T follicular helper cell (primary cell): ENCODE results near the gene UNC119.
"Not testable (repeated sequence)": the region's sequence is repeated elsewhere in the genome, so short reads cannot be mapped to it uniquely, and the experiment has no call there.

Source experiments
- DNase-seq: peaks from one replicate; pipeline ENCODE4 v3.0.0-alpha.2; 2020; ENCODE audit warnings: low read depth
- total RNA-seq, 2 experiments: gene quantifications; one replicate each; lab custom pipeline; 2026; lab: John Stamatoyannopoulos, UW

The UNC119 gene
- total RNA-seq, result 25.6 to 52.7 reads per million in 2 experiments

DNA sequence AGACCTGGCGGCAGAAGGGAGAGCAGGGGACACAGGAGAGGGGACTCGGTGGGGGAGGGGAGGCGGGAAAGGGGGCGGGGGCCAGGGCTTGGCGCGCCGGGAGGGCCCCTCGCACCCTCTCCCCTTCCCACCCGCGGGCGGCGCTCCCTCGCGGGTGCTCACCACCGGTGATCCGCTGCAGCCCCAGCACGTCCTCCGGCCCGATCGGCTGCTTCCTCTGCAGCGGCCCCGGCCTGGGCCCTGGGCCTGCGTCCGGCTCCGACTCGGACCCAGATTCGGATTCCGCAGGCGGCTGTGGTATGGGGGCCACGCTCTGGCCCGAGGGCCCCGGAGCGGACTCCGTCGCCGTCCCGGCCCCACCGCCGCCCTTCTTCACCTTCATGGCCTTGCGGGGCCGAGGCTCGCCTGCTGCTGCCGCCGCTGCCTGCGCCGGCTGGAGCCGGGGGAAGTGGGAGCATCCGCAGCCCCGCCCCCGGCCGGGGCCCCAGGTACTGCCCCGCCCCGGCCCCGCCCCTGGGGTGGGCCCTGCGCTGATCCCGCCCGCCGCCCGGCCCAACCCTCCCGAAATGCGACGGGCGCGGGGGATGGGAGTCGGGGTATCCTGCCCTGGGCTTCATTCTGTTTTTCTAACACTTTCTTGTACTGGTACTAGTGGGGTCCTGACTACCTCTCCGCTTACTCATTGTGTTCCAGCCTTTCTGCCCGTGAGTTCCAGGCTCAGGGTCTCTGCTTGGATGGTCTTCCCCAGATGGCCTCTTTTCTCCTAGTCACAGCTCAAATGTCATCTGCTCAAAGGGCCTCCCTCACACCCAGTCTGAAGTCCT is at the start of gene UNC119:
Gene UNC119 (minus strand): TSS at position 449 of the 824 bp plus-strand sequence. CDS start 67 bp downstream, at position 382.
- DNase-seq, result peak; percentile 73

DNA sequence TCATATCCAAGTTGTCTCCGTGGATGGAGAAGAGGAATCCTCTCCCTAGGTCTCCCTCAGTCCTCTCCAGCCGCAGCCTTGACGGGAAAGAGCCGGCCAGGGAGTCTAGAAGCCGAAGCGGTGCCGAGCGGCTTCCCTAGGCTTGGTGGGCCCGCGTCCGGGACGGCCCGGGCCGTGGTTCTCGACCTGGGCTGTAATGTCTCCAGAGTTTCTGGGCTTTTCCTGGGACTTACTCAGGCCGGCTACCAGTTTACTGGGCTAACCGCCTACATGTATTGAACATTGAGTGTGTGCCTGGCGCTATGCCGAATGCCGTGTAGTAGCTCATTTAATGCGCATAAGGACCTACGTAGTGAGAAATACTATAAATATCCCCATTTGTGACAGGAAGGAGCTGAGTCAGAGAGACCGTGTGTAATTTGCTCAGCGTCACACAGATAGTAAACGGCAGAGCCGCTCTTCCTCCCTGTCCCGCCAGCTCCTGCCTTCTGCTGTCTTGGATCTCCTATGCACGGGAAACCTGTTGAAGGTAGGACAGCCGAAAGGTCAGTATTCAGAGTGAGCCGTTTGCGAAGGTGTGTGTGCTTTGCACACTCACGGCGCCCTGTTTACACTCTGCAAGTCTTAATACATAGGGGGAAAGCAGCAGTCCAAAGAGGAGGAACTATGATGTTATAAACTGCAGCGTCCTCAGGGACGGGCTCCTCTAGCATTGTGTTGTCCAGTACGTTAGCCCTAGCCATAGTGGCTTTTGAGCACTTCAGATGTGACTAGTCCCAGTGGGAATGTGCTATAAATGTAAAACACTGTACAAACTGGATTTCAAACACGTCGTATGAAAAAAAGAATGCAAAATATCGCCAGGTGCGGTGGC is 47.1 kb upstream of the UNC119 start:
- DNase-seq, result peak; percentile 54

DNA sequence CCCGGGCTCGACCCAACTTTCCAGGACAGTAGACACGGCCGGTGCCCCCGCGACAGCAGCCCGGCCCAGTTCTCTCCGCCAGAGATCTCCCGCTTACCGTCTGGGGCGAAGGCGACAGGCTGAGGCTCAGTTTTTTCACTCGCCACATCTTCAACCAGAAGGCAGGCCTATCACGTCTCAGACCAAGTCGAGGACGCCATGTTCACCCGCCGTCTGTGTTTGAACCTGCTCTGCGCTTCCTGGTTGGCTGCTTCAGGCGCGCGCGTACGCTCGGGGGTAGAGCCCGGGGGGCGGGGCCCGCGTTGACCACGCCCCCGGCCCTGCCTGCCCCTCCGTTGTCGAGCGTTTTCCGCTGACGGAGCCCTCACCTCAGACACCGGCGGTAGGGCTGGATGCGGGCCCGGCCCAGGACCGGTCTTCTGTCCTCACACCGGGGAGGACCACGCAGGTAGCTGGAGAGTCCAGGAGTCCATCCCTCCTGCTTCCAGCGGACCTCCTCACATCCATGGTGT is 46.4 kb upstream of the UNC119 start, which contains the start of gene SPAG5:
Gene SPAG5 (minus strand): TSS at position 227 of the 512 bp plus-strand sequence. CDS start 79 bp downstream, at position 148.
- DNase-seq, result peak; percentile 93

DNA sequence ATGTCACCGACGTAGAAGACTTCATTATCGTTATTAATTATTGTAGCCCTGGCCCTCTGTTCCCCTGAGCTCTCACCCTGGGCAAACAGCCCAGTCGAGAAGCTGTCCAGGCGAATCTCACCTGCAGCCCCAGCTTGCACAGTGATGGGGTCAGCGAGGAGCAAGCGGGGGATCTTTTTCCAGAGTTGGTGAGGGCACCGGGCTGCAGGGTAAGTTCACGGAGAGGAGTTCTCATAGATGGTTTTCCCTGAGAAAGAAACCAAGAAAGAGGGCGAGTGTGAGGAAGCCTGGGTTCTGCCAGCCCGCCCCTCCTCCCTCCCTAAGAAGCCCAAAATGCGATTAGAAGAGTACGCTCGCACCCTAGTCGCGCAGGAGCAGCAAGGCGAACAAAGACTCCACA is 46.0 kb upstream of the UNC119 start:
- no peak for DNase-seq

DNA sequence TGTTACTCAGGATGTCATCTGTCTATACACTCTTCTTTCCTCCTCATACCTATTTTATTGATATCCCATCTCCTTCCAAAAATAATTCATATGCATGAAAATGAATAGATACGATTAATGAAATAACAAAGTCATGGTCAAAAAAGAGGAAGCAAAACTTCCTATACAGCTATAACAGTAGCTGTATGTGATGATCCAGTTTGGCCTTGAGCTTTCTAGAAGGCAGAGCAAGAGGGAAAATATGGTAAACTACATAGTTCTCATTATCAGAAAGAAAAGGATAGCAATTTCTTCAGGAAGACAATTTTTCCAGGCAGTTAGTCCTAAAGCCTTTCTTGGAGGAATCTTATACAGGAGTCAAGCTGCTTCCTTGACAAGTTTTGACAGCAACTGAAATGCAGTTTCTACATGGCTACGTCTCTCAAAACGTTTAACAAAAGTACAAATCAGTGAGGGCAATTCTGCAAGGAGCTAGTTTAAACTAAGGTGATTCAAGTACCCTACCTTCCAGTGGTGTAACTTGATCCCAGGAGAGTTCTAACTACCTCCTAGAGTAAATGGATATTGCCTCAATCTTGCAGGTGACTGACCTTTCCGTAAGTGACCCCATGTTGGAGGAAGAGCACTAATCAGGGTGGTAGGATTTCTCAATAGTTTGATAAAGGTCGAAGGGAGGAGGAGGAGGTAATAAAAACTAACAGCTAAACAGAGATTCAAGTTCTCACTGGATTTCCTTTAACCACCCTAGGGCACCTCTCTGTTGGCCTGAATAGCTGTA is 45.4 kb upstream of the UNC119 start:
- no peak for DNase-seq

DNA sequence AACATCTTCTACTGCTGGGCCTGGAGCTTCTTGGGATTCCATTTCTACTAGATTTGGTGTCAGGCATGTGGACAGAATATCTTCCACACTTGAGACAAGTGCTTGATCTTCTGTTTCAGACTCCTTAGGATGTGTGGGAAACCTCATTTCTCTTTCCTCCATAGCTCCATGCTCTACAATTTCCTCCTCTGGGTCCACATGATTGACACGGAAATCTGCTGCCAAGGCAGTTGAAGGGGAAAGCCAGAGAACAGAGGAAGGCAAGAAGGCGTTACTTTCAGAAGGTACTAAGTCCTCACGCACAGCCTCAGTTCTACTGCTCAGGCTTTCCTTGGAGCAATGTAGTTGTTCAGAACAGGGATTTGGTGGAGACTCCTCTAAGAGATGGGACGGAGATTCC is 39.8 kb upstream of the UNC119 start:
- DNase-seq, result no peak

DNA sequence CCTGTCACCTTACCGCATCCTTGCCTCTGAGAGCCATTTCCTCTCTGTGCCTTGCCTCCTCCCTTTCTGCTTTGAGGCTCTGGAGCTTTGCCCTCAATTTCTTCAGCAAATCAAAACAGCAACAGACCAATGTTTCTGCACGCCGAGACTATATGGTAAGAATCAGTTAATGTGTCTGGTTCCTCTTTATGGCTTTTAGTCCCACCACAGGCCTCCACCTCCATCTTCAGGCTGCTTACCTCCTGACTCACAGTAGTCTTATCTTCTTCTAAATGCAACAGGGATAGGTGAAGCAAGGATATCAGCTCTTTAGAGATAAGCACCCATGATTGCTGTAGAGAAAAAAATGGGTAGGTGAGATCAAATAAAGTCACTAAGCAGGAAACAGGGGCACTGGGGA is 33.4 kb upstream of the UNC119 start:
- no peak for DNase-seq

DNA sequence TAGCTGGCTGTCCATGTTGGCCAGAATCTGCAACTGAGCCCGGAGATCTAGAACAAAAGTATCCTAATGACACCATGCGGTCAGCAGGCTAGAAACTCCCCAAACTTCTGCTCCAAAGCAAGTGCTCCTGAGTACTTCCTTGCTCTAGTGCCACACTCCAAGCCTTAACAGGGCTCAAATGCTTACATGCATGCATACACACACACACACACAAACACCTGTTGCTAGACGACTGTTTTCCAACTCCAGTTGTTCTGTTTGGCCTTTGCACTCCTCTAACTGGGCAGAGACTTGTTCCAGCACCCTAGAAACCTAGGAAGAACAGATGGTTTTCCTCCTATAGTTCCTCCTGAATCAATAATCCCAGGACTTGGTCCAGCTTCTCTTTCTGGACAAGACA is 32.0 kb upstream of the UNC119 start:
- no peak for DNase-seq

DNA sequence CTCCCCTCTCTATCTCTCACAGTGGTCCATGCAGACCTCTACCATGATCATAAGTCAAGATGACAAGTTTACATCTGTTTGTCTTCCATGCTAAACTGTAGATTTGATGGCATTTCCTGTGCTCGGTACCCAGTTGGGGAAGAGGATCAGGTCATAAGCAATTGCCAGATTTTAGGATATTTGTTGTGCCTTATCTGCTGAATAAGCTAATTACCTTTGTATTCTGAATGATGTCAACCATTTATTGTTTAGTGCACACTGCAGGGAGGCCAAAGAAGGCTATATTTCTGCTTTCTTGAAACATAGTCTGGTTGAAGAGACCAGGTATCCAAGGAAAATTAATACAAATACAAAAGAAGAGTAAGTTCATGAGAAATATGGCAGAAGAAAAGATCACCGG is 30.1 kb upstream of the UNC119 start:
- no peak for DNase-seq

DNA sequence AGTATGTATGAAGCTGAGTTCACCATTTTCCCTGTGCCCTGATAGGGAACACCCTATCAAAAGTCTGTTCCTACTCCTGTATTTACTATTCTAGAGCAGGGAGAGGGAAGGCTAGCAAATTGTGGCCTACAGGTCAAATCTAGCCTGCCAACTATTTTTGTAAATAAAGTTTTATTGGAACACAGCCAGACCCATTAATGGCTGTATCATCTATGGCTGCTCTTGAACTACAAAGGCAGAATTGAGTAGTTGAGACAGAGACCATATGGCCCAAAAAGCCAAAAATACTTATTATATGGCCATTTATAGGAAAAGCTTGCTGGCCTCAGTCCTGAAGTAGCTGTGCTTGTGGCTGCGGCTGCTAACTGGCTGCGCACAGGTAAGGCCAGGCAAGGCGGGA is 28.5 kb upstream of the UNC119 start:
- no peak for DNase-seq

DNA sequence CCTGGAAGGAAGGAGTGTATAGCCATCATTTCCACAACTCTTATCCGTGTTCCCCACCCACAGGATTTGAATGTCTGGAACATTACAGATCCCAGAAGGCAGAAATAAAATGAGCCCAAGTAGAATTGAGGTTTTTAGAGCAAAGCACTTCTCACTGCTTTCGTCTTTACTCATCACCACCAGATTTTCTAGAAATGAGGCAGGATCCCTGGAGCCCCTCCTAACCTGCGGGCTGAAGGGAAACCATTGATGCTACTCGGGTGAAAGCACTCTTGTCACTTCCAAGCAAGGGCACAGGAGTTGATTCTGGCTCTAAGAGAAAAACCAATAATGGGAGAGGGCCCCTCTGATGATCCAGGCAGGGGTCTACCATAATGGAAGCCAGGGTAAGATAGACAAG is 27.1 kb upstream of the UNC119 start:
- no peak for DNase-seq

DNA sequence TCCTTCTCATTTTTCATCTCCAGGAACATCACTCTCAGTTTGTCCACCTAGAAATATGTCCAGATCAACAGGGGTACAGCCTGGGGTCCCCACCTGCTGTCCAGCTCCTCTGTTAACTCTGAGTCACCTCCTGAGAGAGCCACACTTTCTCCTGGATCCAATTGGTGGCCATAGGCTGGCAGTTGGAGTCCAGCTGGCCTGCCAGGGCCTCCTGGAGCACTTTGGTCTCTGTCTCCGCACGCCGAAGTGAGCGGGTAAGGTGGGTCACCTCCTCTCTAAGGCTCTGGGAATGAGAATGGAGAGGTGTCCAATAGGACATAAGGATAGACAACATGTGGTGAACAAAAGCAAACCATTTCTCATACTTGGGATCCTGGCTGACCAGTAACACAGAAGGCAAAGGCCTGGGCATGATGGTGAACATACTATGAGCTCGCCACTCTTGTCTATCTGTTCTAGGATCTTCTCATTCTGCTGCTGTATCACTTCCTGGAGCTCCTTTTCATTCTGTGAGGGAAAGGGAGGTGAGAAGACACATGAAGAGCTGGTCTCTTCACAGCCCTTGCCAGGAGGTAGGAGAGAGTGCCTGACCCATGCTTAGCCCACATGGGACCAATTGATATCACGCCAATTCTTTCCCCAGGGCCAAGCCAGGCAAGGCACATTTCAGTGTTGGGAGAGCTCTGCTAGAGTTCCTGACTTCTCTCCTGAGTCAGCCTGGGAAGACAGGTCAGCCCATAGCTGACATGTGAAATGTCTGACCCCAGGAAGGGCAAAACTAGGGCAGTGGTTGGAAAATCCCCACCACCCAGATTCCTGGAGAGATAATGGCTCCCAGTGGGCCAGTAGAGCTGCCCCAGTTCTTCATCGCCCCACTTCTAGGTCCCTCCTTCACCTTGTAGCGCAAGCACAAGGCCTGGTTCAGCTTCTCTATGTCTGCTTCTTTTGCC is 26.1 kb upstream of the UNC119 start:
- no peak for DNase-seq

DNA sequence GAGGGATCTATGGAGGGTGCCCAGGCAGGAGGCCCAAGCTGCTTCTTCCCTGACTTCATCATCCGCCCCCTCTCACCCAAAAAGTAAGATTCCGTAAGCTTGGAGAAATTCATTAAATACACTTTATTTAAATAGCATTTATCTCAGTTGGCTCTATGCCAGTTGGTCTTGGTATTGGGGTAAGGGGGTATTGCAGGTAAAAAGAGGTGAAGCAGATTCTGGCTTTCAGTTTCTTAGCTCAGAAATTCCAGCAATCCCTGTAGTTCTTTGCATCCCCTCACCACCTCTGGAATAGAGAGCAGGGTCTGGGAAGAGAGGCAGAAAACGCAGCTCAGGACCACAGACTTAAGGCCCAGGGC is 25.0 kb upstream of the UNC119 start:
- no peak for DNase-seq

DNA sequence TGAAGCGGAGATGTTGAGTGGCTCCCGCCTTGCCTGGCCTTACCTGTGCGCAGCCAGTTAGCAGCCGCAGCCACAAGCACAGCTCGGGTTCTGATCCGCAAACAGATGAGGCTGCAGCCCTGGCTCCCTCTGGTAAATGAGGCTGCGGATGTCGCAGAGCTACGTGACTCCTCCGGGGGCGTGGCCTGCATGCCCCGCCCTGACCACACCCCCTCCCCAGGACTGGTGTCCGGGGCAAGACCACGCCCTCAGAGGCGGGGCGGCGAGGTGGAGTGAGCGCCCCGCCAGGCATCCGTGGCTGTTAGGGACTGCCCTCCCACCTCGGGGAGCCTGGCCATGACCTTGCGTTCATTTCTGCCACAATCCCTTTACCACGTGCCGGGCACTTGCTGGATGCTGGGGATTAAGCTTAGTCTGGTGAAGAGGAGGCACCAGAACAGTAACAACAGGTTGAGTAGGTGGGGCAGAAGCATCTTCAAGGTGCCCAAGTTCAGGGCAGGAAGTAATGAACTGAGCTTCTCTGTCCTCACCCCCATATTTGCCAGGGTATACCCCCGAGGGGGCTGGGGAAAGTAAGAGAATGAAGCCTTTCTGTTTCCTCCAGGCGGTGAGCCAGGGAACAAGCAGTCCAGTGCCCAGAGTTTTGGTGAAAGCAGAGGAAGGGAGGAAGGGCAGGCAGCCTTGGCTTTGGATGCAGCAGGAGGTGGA is 24.5 kb upstream of the UNC119 start, which contains the start of gene ALDOC:
Gene ALDOC (minus strand): TSS at position 138 of the 708 bp plus-strand sequence. CDS start 1,363 bp downstream, outside the sequence.
- DNase-seq, result peak; percentile 98

DNA sequence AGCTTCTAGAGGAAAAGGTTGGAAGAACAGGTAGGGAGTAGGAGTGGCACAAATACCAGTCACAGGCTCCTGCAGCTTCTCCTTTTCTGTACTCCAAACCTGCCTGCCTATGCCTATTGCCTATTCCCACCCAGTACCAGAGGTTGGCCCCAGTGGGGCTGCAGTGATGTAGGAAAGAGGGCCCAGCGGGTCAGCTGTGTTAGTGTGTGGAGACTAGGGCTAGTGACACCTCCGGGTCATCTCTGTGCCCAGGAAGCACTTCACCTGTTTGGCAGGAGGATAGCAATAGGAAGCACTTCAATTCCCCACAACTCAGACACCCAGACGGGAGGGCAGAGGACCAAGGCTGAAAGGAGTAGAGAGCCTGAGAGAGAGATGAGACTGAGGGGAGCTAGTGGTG is 23.6 kb upstream of the UNC119 start:
- not testable (repeated sequence) for DNase-seq

DNA sequence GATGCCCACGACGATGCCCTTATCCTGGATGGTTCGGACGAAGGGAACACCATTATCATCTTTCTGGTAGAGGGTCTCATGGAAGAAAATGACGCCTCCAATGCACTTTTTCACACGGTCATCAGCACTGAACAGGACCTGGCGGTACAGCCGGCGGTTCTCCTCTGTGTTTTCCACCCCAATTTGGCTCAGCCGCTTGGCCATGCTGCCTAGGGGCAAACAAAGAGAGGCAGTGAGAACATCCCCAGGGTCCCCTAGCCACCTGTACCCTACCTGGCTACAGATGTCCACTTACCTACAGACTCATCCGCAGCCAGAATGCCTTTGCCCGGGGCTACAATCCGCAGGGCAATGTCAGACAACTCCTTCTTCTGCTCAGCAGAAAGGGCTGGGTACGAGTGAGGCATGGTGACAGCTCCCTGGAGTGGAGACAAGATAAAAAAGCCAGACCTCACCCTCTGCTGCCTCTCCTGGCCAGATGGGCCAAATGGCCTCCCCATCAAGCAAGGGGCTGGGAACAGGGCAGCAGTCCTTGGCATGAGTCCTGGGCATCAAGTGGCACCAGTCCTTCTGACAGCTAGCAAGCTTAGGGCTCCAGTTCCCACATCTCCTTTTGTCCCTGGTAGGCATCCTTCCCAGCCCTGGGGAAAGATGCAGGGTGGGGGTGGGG is 22.8 kb upstream of the UNC119 start:
- no peak for DNase-seq

DNA sequence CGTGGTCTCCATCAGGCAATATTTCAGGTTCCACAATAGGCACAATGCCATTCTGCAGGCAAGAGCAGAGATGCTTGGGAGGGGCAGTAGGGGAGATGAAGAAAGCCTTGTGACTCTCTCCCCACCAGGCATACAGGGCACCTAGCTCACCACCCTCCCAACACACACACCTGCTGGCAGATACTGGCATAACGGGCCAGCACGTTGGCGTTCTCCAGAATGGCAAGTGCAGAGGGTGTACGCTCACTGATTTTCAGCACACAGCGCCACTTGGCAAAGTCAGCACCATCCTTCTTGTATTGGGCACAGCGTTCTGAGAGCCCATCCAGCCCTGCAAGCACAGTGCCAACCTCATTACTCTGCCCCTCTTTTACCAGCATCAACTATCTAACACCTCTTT is 22.1 kb upstream of the UNC119 start:
- DNase-seq, result no peak

DNA sequence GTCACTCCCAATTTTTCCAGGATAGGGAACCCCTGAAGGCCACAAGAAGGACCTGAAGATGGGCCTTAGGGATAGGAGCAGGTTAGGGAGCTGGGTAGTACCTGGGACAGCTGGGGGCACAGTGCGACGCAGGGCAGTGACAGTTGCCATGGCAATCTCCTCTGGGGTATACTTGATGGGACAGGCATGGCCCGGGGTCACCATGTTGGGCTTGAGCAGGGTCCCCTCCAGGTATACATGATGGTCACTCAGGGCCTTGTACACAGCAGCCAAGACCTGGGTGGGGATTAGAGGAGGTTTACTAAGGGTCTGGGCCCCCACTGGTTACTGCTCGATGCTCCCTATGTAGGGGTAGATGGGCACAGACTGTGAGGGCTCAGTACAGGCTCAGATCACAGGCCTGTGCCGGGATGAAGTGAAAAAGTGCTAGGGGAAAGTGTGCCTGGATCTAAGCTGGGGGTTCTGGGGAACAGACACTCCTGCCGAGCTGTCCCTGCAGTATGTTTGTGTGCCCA is 21.6 kb upstream of the UNC119 start:
- DNase-seq, result no peak

DNA sequence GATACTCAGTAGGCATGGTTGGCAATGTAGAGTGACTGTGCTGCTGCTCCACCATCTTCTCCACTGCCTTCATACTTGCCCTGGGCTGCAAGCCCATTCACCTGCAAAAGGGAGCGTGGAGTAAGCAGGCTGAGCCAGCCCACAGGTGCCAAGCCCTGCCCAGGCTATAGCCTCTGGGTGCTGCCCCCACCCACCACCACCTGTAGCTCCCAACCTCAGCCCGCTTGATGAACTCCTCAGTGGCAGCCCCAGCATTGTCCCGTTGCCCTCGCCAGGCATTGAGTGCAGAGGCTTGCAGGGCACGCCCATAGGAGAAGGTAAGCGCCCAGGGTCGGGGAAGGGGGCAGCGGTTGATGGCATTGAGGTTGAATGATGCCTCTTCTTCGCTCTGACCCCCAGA is 21.1 kb upstream of the UNC119 start:
- DNase-seq, result no peak
